GM12873 (cell line): ENCODE data around the gene PRR14.

Experiments
- CTCF ChIP-seq: IDR thresholded peaks from 2 replicates; pipeline ENCODE4 v1.5.1; 2012; ENCODE audit warnings: low read depth, mild to moderate bottlenecking, moderate library complexity, low read length, control low read depth; ENCODE audit not compliant: insufficient read depth; ENCODE audit errors: missing control alignments

Gene PRR14

GRCh38 chr16:30658731-30659506 is 8.2 kb downstream of the PRR14 start:
- TF ChIP-seq CTCF, result peak; percentile 33

GRCh38 chr16:30659507-30660423 is 9.0 kb downstream of the PRR14 start:
- TF ChIP-seq CTCF, result peak; percentile 25

- TF ChIP-seq CTCF, result no peak
These were observed 9.9 kb downstream of the PRR14 start for GRCh38 chr16:30660424-30661261.

GRCh38 chr16:30662449-30662848 is 11.7 kb downstream of the PRR14 start:
- TF ChIP-seq CTCF, result no peak

GRCh38 chr16:30663038-30663437 is 12.3 kb downstream of the PRR14 start:
- TF ChIP-seq CTCF, result no peak

- TF ChIP-seq CTCF, result no peak
These were observed 13.1 kb downstream of the PRR14 start for GRCh38 chr16:30663820-30664219.

- no peak for TF ChIP-seq CTCF
These were observed 13.9 kb downstream of the PRR14 start for GRCh38 chr16:30664616-30665109.
